Parathyroid adenoma (tissue), 2 donors: ENCODE results near the gene CLDN4.
"Not testable (repeated sequence)": the region's sequence is repeated elsewhere in the genome, so short reads cannot be mapped to it uniquely, and the experiment has no call there.

Source experiments
- H2AFZ ChIP-seq: fragments of 300-600 bp; sonication (generic); one replicate; pipeline ENCODE4 v1.7.0; 2017; ENCODE audit warnings: antibody characterized with exemption, mild to moderate bottlenecking
- H3K27ac ChIP-seq: fragments of 300-600 bp; sonication (generic); one replicate; pipeline ENCODE4 v1.7.0; 2017
- H3K27me3 ChIP-seq: fragments of 300-600 bp; sonication (generic); one replicate; pipeline ENCODE4 v1.7.0; 2017; ENCODE audit warnings: low read length; ENCODE audit not compliant: control insufficient read depth, insufficient read depth
- H3K36me3 ChIP-seq: fragments of 300-600 bp; sonication (generic); one replicate; pipeline ENCODE4 v1.7.0; 2017; ENCODE audit warnings: low read length; ENCODE audit not compliant: control insufficient read depth, insufficient read depth
- H3K4me1 ChIP-seq: fragments of 300-600 bp; sonication (generic); one replicate; pipeline ENCODE4 v1.7.0; 2017; ENCODE audit warnings: control low read depth
- H3K4me2 ChIP-seq: fragments of 300-600 bp; sonication (generic); one replicate; pipeline ENCODE4 v1.7.0; 2017; ENCODE audit warnings: low read length
- H3K4me3 ChIP-seq: fragments of 300-600 bp; sonication (generic); one replicate; pipeline ENCODE4 v1.7.0; 2017; ENCODE audit warnings: low read depth, low read length
- H3K79me2 ChIP-seq: fragments of 300-600 bp; sonication (generic); one replicate; pipeline ENCODE4 v1.7.0; 2017; ENCODE audit warnings: control low read depth
- H3K9ac ChIP-seq: fragments of 300-600 bp; sonication (generic); one replicate; pipeline ENCODE4 v1.7.0; 2017; ENCODE audit warnings: mild to moderate bottlenecking
- H3K9me3 ChIP-seq: fragments of 300-600 bp; sonication (generic); one replicate; pipeline ENCODE4 v1.7.0; 2017; ENCODE audit warnings: low read length; ENCODE audit not compliant: control insufficient read depth
- CTCF ChIP-seq: fragments of 300-600 bp; sonication (generic); IDR thresholded peaks from one replicate; pipeline ENCODE4 v1.7.0; 2017; ENCODE audit warnings: antibody characterized with exemption, mild to moderate bottlenecking
- donor health status: primary hyperparathyroidism.

Gene CLDN4

GRCh38 chr7:73833251-73833919 lies 2.6 kb downstream of the CLDN4 start:
- Histone ChIP-seq H3K27me3 (no peaks in the 10 kb centered on the region), H3K79me2 (peaks cover 2% of the 10 kb centered on the region), H2AFZ (no peak overlapping the region), H3K4me1 (peaks cover 32% of the 10 kb centered on the region), H3K9me3 (no peaks in the 10 kb centered on the region), H3K4me3 (peak overlapping the region; percentile 89), H3K36me3 (no peaks in the 10 kb centered on the region), H3K27ac (peak overlapping the region; percentile 99), H3K4me2 (peak overlapping the region; percentile 91), H3K9ac (no peak overlapping the region)
- no peak for TF ChIP-seq CTCF

- Histone ChIP-seq H3K27me3 (no peaks in the 10 kb centered on the region), H3K27ac (no peak overlapping the region), H3K4me2 (no peak overlapping the region), H3K9ac (no peak overlapping the region), H3K79me2 (peaks cover 2% of the 10 kb centered on the region), H3K4me1 (peaks cover 19% of the 10 kb centered on the region), H2AFZ (no peak overlapping the region), H3K9me3 (no peaks in the 10 kb centered on the region), H3K36me3 (no peaks in the 10 kb centered on the region), H3K4me3 (no peak overlapping the region)
- no peak for TF ChIP-seq CTCF
Measured at GRCh38 chr7:73834626-73835191, 3.9 kb downstream of the CLDN4 start.

GRCh38 chr7:73837167-73837566 lies 6.4 kb downstream of the CLDN4 start:
- H3K27ac ChIP-seq, H3K4me2 ChIP-seq, H3K79me2 ChIP-seq, H3K9me3 ChIP-seq, H3K4me3 ChIP-seq, H3K27me3 ChIP-seq, H2AFZ ChIP-seq, H3K36me3 ChIP-seq, H3K9ac ChIP-seq: not testable (repeated sequence)
- H3K4me1 ChIP-seq: peaks cover 15% of the 10 kb centered on the region

GRCh38 chr7:73838642-73839041 lies 7.8 kb downstream of the CLDN4 start:
- Histone ChIP-seq H2AFZ (no peak overlapping the region), H3K27me3 (no peaks in the 10 kb centered on the region), H3K79me2 (no peaks in the 10 kb centered on the region), H3K4me3 (no peak overlapping the region), H3K27ac (no peak overlapping the region), H3K9me3 (no peaks in the 10 kb centered on the region), H3K36me3 (no peaks in the 10 kb centered on the region), H3K4me2 (no peak overlapping the region), H3K4me1 (peaks cover 6% of the 10 kb centered on the region), H3K9ac (no peak overlapping the region)
- TF ChIP-seq CTCF: no peak

GRCh38 chr7:73839290-73839689 lies 8.5 kb downstream of the CLDN4 start:
- Histone ChIP-seq H3K36me3 (no peaks in the 10 kb centered on the region), H3K79me2 (no peaks in the 10 kb centered on the region), H3K4me3 (no peak overlapping the region), H3K4me1 (peaks cover 6% of the 10 kb centered on the region), H2AFZ (no peak overlapping the region), H3K9me3 (no peaks in the 10 kb centered on the region), H3K27me3 (no peaks in the 10 kb centered on the region), H3K27ac (no peak overlapping the region), H3K9ac (no peak overlapping the region), H3K4me2 (no peak overlapping the region)
- no peak for TF ChIP-seq CTCF
